ENCODE results near the gene CTF1. TPM values are rescaled to one million over a fixed set of nuclear protein-coding genes. Genes with fewer than 3 reads are reported as not detected.

CTF1 gene
- polyA plus RNA-seq, 1 donor: 4.0 TPM

GRCh38 chr16:30947859-30948666, 51.6 kb downstream of the CTF1 start:
- DNase-seq: peak; percentile 97 to 98
- H3K27ac ChIP-seq (ENCODE audit: low read length): peak overlapping the region; percentile 81
- no peaks in the 10 kb centered on the region for H3K27me3 ChIP-seq (ENCODE audit: control insufficient read depth, insufficient read depth, low read length)
- H3K4me3 ChIP-seq (ENCODE audit: low read length): peak overlapping the region; percentile 63
- peaks cover 22% of the 10 kb centered on the region for H3K4me1 ChIP-seq (ENCODE audit: control insufficient read depth, insufficient read depth, low read length)
- H3K9me3 ChIP-seq (ENCODE audit: control insufficient read depth, low read depth, low read length): no peaks in the 10 kb centered on the region
- H3K36me3 ChIP-seq (ENCODE audit: control insufficient read depth, insufficient read depth, low read length): peaks cover 28% of the 10 kb centered on the region
- 0% methylated on average over 1 of the region's 44 CpGs for WGBS (ENCODE audit: insufficient coverage, low lambda C conversion rate)

DNA sequence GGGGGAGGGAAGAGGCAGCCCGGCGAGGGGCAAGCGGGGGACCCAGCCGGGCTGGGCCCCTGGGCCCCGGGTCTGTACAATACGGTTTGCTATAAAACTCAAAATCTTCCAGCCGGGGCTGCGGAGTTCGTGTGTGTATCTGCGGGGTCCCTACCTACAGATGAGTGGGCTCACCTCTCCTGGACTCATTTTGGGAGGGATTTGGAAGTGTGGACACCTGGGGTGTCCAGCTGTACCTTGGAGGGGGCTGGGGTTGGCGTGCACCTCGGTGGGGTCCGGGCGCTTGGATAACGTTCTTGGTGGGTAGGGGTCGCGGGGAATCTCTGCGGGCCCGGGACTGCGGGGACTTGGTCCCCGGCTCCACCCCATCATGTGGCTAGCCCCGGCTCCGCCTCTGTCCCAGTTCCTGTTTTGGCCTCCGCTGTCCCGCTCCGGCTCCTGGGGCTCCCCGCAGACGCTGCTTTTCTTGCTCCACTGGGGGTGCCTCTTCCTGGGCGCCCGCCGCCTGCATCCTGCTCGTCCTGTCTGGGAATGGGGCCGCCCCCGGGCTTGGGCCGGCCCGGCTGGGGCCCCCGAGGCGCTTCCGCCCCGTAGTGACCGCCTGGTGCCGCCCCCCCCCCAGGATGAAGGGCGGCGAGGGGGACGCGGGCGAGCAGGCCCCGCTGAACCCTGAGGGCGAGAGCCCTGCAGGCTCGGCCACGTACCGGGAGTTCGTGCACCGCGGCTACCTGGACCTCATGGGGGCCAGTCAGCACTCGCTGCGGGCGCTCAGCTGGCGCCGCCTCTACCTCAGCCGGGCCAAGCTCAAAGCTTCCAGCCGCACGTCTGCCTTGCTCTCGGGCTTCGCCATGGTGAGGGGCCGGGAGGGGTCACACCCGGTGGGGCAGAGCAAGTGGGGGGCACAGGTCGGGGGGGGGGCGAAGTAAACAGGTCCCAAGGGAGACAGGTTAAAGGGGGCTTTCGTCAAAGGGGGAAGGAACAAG, 52.5 kb downstream of the CTF1 start, which contains the start of gene ORAI3:
Gene ORAI3 (plus strand): TSS at position 402 of the 983 bp plus-strand sequence. CDS start 222 bp downstream, at position 624.
- peaks cover 25% of the 10 kb centered on the region for H3K4me1 ChIP-seq (ENCODE audit: control insufficient read depth, insufficient read depth, low read length)
- no peaks in the 10 kb centered on the region for H3K27me3 ChIP-seq (ENCODE audit: control insufficient read depth, insufficient read depth, low read length)
- no CpG with 5 or more reads among the region's 70 CpGs for WGBS (ENCODE audit: insufficient coverage, low lambda C conversion rate)
- peak within 1 kb of the TSS; percentile 81 for H3K27ac ChIP-seq (ENCODE audit: low read length)
- peaks cover 27% of the 10 kb centered on the region for H3K36me3 ChIP-seq (ENCODE audit: control insufficient read depth, insufficient read depth, low read length)
- H3K4me3 ChIP-seq (ENCODE audit: low read length): peak within 1 kb of the TSS; percentile 63
- DNase-seq: peak; percentile 55 to 79
- no peaks in the 10 kb centered on the region for H3K9me3 ChIP-seq (ENCODE audit: control insufficient read depth, low read depth, low read length)

DNA sequence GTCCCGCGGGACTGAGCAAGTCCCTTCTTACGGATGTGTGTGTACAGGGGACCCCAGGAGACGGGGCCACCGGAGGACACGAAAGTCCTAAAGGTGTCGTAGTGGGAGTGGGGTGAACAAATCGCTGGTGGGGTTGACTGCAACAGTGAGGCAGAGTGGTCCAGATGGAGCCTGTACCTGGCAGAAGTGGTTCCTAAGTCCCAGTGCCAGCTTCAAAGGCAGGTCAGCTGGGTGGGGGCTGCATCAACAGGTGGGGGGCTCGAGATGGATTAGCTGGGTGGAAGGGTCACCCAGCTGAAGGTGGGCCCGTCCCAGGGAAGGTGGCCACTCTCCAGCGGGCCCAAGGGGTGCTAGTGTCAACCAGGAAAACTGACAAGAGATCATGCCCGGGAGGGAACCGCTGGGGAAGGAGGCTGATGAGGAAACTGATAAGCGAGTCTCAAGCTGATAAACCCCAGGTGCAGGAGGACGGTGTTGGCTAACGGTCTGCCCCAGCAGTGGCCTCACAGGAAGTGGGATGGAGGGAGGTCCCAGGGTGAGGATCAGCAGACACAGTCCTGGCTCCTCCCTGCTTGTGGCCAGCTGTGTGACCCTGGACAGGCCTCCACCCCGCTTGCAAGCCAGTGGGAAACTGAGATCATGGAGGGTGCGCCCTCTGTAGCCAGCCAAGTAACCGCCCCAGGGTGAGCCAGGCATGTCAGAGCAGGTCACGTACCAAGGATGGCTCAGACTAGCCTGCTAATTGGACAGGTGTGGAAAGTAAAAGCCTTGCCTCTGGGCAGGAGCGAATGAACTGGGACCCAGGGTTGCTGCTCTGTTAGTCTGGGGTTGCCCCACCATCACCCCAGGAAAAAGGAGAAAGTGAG, 53.5 kb downstream of the CTF1 start:
- WGBS (ENCODE audit: insufficient coverage, low lambda C conversion rate): 0% methylated on average over 3 of the region's 21 CpGs
- Histone ChIP-seq H3K9me3 (ENCODE audit: control insufficient read depth, low read depth, low read length) (no peaks in the 10 kb centered on the region), H3K4me1 (ENCODE audit: control insufficient read depth, insufficient read depth, low read length) (peaks cover 32% of the 10 kb centered on the region), H3K36me3 (ENCODE audit: control insufficient read depth, insufficient read depth, low read length) (peaks cover 22% of the 10 kb centered on the region), H3K27ac (ENCODE audit: low read length) (peak overlapping the region; percentile 81), H3K4me3 (ENCODE audit: low read length) (peak overlapping the region; percentile 63), H3K27me3 (ENCODE audit: control insufficient read depth, insufficient read depth, low read length) (no peaks in the 10 kb centered on the region)
- DNase-seq: peak; percentile 86

DNA sequence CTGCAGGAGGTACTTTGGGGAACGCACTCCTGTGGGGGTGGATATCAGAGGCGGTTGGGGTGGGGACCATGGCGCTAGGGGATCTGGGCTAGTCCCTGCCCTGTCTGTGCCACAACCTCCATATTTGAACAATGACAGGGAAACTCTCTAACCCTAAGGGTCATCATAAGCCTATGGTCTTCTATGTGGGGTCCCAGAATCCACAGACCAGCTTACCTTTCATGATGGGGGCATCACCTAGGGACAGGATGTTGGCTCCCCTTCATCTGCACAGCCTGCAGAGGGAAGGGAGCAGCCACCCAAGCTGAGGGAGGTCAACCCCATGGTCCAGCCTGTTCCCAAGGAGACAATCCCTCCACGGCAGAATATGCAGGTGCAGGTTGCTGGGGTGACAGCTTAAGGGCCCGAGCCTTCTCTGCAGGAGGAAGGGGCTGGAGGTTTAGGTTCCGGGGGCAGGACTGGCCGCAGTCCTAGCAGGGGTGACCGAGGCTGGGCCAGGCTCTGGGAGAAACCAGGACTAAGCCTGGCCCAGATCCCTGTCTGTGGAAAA, 54.2 kb downstream of the CTF1 start:
- DNase-seq: no peak
- Histone ChIP-seq H3K27ac (ENCODE audit: low read length) (peak overlapping the region; percentile 81), H3K27me3 (ENCODE audit: control insufficient read depth, insufficient read depth, low read length) (no peaks in the 10 kb centered on the region), H3K9me3 (ENCODE audit: control insufficient read depth, low read depth, low read length) (no peaks in the 10 kb centered on the region), H3K4me3 (ENCODE audit: low read length) (peak overlapping the region; percentile 63), H3K4me1 (ENCODE audit: control insufficient read depth, insufficient read depth, low read length) (peaks cover 37% of the 10 kb centered on the region), H3K36me3 (ENCODE audit: control insufficient read depth, insufficient read depth, low read length) (peaks cover 19% of the 10 kb centered on the region)
- no CpG with 5 or more reads among the region's 8 CpGs for WGBS (ENCODE audit: insufficient coverage, low lambda C conversion rate)

GRCh38 chr16:30951193-30951592, 54.8 kb downstream of the CTF1 start:
- peaks cover 16% of the 10 kb centered on the region for H3K36me3 ChIP-seq (ENCODE audit: control insufficient read depth, insufficient read depth, low read length)
- no peak overlapping the region for H3K27ac ChIP-seq (ENCODE audit: low read length)

GRCh38 chr16:30951750-30952149, 55.3 kb downstream of the CTF1 start:
- H3K4me1 ChIP-seq (ENCODE audit: control insufficient read depth, insufficient read depth, low read length): peaks cover 39% of the 10 kb centered on the region
- 100% methylated on average over 1 of the region's 3 CpGs for WGBS (ENCODE audit: insufficient coverage, low lambda C conversion rate)

More at GRCh38 chr16:30951193-30951592, 54.8 kb downstream of the CTF1 start:
- no CpG with 5 or more reads among the region's 1 CpG for WGBS (ENCODE audit: insufficient coverage, low lambda C conversion rate)
- Histone ChIP-seq H3K4me1 (ENCODE audit: control insufficient read depth, insufficient read depth, low read length) (peaks cover 37% of the 10 kb centered on the region), H3K27me3 (ENCODE audit: control insufficient read depth, insufficient read depth, low read length) (no peaks in the 10 kb centered on the region), H3K4me3 (ENCODE audit: low read length) (no peak overlapping the region), H3K9me3 (ENCODE audit: control insufficient read depth, low read depth, low read length) (no peaks in the 10 kb centered on the region)
- DNase-seq: no peak

DNA sequence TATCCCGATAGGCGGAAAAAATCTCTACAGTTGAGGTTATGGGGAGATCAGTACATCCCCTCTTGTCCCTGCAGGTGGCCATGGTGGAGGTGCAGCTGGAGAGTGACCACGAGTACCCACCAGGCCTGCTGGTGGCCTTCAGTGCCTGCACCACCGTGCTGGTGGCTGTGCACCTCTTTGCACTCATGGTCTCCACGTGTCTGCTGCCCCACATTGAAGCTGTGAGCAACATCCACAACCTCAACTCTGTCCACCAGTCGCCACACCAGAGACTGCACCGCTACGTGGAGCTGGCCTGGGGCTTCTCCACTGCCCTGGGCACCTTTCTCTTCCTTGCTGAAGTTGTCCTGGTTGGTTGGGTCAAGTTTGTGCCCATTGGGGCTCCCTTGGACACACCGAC, 56.7 kb downstream of the CTF1 start:
- Histone ChIP-seq H3K27me3 (ENCODE audit: control insufficient read depth, insufficient read depth, low read length) (no peaks in the 10 kb centered on the region), H3K9me3 (ENCODE audit: control insufficient read depth, low read depth, low read length) (no peaks in the 10 kb centered on the region), H3K4me3 (ENCODE audit: low read length) (no peak overlapping the region), H3K36me3 (ENCODE audit: control insufficient read depth, insufficient read depth, low read length) (peaks cover 12% of the 10 kb centered on the region), H3K27ac (ENCODE audit: low read length) (no peak overlapping the region), H3K4me1 (ENCODE audit: control insufficient read depth, insufficient read depth, low read length) (peaks cover 38% of the 10 kb centered on the region)
- no peak for DNase-seq
- WGBS (ENCODE audit: insufficient coverage, low lambda C conversion rate): no CpG with 5 or more reads among the region's 9 CpGs

More at GRCh38 chr16:30951750-30952149, 55.3 kb downstream of the CTF1 start:
- no peaks in the 10 kb centered on the region for H3K9me3 ChIP-seq (ENCODE audit: control insufficient read depth, low read depth, low read length)
- H3K36me3 ChIP-seq (ENCODE audit: control insufficient read depth, insufficient read depth, low read length): peaks cover 16% of the 10 kb centered on the region
- DNase-seq: no peak
- H3K27me3 ChIP-seq (ENCODE audit: control insufficient read depth, insufficient read depth, low read length): no peaks in the 10 kb centered on the region
- H3K4me3 ChIP-seq (ENCODE audit: low read length): no peak overlapping the region
- H3K27ac ChIP-seq (ENCODE audit: low read length): no peak overlapping the region

Other genes starting within 250 kb of the CTF1 start
- 35.0 TPM for gene PRR14, start 245.7 kb upstream of the CTF1 start, polyA plus RNA-seq
- 97.6 TPM for gene FBRS, start 238.2 kb upstream of the CTF1 start, polyA plus RNA-seq
- 36.8 TPM for gene SRCAP, start 197.4 kb upstream of the CTF1 start, polyA plus RNA-seq
- 38.2 TPM for gene PHKG2, start 148.2 kb upstream of the CTF1 start, polyA plus RNA-seq
- 4.2 TPM for gene CFAP119, start 134.6 kb upstream of the CTF1 start, polyA plus RNA-seq
- gene RNF40, start 134.3 kb upstream of the CTF1 start, polyA plus RNA-seq: 84.5 TPM
- 15.4 TPM for gene ZNF629, start 109.4 kb upstream of the CTF1 start, polyA plus RNA-seq
- gene BCL7C, start 2.5 kb upstream of the CTF1 start, polyA plus RNA-seq: 25.6 TPM
- gene FBXL19, start 27.0 kb downstream of the CTF1 start, polyA plus RNA-seq: 17.6 TPM
- gene ORAI3, start 52.5 kb downstream of the CTF1 start, polyA plus RNA-seq: 24.5 TPM
- gene SETD1A, start 61.1 kb downstream of the CTF1 start, polyA plus RNA-seq: 12.3 TPM
- gene HSD3B7, start 88.6 kb downstream of the CTF1 start, polyA plus RNA-seq: 11.7 TPM
- gene STX1B, start 114.0 kb downstream of the CTF1 start, polyA plus RNA-seq: 1.9 TPM
- 76.6 TPM for gene STX4, start 136.9 kb downstream of the CTF1 start, polyA plus RNA-seq
- 5.4 TPM for gene ZNF668, start 177.6 kb downstream of the CTF1 start, polyA plus RNA-seq
- 12.4 TPM for gene ZNF646, start 177.8 kb downstream of the CTF1 start, polyA plus RNA-seq
- 1.8 TPM for gene PRSS53, start 192.3 kb downstream of the CTF1 start, polyA plus RNA-seq
- 51.8 TPM for gene VKORC1, start 198.2 kb downstream of the CTF1 start, polyA plus RNA-seq
- 26.5 TPM for gene BCKDK, start 211.8 kb downstream of the CTF1 start, polyA plus RNA-seq
- gene KAT8, start 221.1 kb downstream of the CTF1 start, polyA plus RNA-seq: 57.7 TPM
- 252 TPM for gene PRSS8, start 239.1 kb downstream of the CTF1 start, polyA plus RNA-seq

All from large intestine (tissue), 3 donors.